Spleen (tissue), 11 donors: ENCODE measurements around the gene MINK1. TPM values are rescaled to one million over a fixed set of nuclear protein-coding genes. Genes with fewer than 3 reads are reported as not detected.

Experiments
- DNase-seq: peaks from one replicate; pipeline ENCODE4 v3.0.0-alpha.2; 2020
- H3K27ac ChIP-seq, 8 donors: fragments of 200-600 bp; sonication (generic) in 7 of 8; 1 replicate in 4 of 8; 2 replicates in 4 of 8; pipeline versions ENCODE4 v1.5.0 to v1.8.0; 2016 to 2021; ENCODE audit warnings: inconsistent platforms in 4 of 8, mild to moderate bottlenecking in 4 of 8, moderate library complexity in 1 of 8
- H3K27me3 ChIP-seq, 7 donors: fragments of 200-600 bp; sonication (generic) in 6 of 7; replicated peaks in 1 of 7; 1 replicate in 4 of 7; 2 replicates in 3 of 7; pipeline versions ENCODE4 v1.5.0 to v1.8.0; 2016 to 2021; ENCODE audit warnings: inconsistent platforms in 3 of 7, mild to moderate bottlenecking in 1 of 7
- H3K36me3 ChIP-seq, 6 donors: fragments of 200-600 bp; sonication (generic) in 5 of 6; 1 replicate in 4 of 6; 2 replicates in 2 of 6; pipeline versions ENCODE4 v1.5.0 to v1.8.0; 2016 to 2021; ENCODE audit warnings: inconsistent platforms in 2 of 6
- H3K4me1 ChIP-seq, 6 donors: fragments of 200-600 bp; sonication (generic) in 5 of 6; 1 replicate in 3 of 6; 2 replicates in 3 of 6; pipeline versions ENCODE4 v1.5.0 to v1.8.0; 2016 to 2021; ENCODE audit warnings: inconsistent platforms in 3 of 6
- H3K4me3 ChIP-seq, 8 donors: fragments of 200-600 bp; sonication (generic) in 7 of 8; 1 replicate in 4 of 8; 2 replicates in 4 of 8; pipeline versions ENCODE4 v1.5.0 to v1.8.0; 2016 to 2021; ENCODE audit warnings: inconsistent platforms in 4 of 8, mild to moderate bottlenecking in 4 of 8, moderate library complexity in 2 of 8
- H3K9me3 ChIP-seq, 8 donors: fragments of 200-600 bp; sonication (generic) in 7 of 8; 1 replicate in 4 of 8; 2 replicates in 4 of 8; pipeline versions ENCODE4 v1.5.0 to v1.8.0; 2016 to 2021; ENCODE audit warnings: inconsistent platforms in 4 of 8
- CTCF ChIP-seq, 11 experiments: fragments of 200-600 bp in 7 of 11; fragments of 450-650 bp in 4 of 11; sonication (generic) in 4 of 11; IDR thresholded peaks in 8 of 11; conservative IDR thresholded peaks in 3 of 11; 1 replicate in 7 of 11; 2 replicates in 4 of 11; pipeline versions ENCODE4 v1.4.0 to v1.8.0; 2016 to 2021; ENCODE audit warnings: antibody characterized with exemption in 11 of 11, inconsistent platforms in 4 of 11, mild to moderate bottlenecking in 1 of 11
- POLR2A ChIP-seq, 3 donors: fragments of 450-650 bp; IDR thresholded peaks; one replicate each; pipeline ENCODE4 v1.5.1; 2017; ENCODE audit warnings: antibody characterized with exemption in 3 of 3, mild to moderate bottlenecking in 1 of 3
- POLR2AphosphoS5 ChIP-seq, 3 donors: sonication (generic); formaldehyde crosslinking; IDR thresholded peaks; one replicate each; pipeline ENCODE4 v1.5.1; 2017; ENCODE audit warnings: antibody characterized with exemption in 3 of 3
- WGBS, 5 donors: extraction: QIAGEN DNeasy Blood & Tissue Kit in 3 of 5; methylation state at CpG; one replicate each; pipeline versions ENCODE4 v1.1.5 to v1.1.7; 2013 to 2018; 5-methylcytosine and 5-hydroxymethylcytosine counted together
- intact Hi-C: fragments of 100-400 bp; cut with DNase I; formaldehyde crosslinking; loops from one replicate; pipeline ENCODE4 v1.15.0; 2023; ENCODE audit warnings: low total_unique reads
- polyA plus RNA-seq, 3 donors: library from polyadenylated mRNA; stranded (reverse); fragments of 200-250 nt; gene quantifications; one replicate each; pipeline ENCODE4 v1.2.1, GENCODE V29; 2013
- total RNA-seq, 7 donors: library from RNA; depleted of rRNA in 3 of 7; stranded (reverse); fragments of >200 nt in 3 of 7; fragmentation: NEBNext Ultra II Directional in 4 of 7; extraction: Animal tissue kit (Norgen Biotek cat#: 25700) in 4 of 7; gene quantifications; one replicate each; pipeline versions ENCODE4 v1.1.0 to v1.2.1, GENCODE V29; 2016 to 2021
- donor health status: healthy with polysubstance abuse.
- donor health status: DM: no; HTN: no; CAD: no; lungs with moderate emphysema.
- donor health status: DM: no; HTN: no; CAD: no.
- donor health status: Bipolar disorder and iron deficiency.
- donor health status: healthy.
- donor health status: DM: no; HTN: no; CAD: no.
- donor health status: DM: yes; HTN: yes; CAD: no.

The MINK1 gene
- total and polyA plus RNA-seq, 10 donors: 15.9 to 129 (median 80.6) TPM

- intact Hi-C loops: loop anchor here (10.0 kb wide), 1 partner anchor 62 kb away; the partner anchor contains the start of genes INCA1 and KIF1C
- no peaks in the 10 kb centered on the region for H3K27me3 ChIP-seq
- H3K4me1 ChIP-seq: peaks cover 8 to 51% (median 18%) of the 10 kb centered on the region in 6 donors
- WGBS, 5 donors: 91 to 99% (median 92%) methylated on average over 12 of the region's 12 CpGs
- no peak overlapping the region for H3K27ac ChIP-seq
- no peak for DNase-seq
- no peaks in the 10 kb centered on the region for H3K9me3 ChIP-seq
- no peak overlapping the region for H3K4me3 ChIP-seq
- peaks cover 0 to 26% (median 13%) of the 10 kb centered on the region in 6 donors for H3K36me3 ChIP-seq
- peak in 1 of 3 donors; percentile 69 for TF ChIP-seq POLR2AphosphoS5 (IDR thresholded peaks at IDR 0.05)
- TF ChIP-seq CTCF (IDR thresholded peaks at IDR 0.05 in 8 of 11, conservative IDR thresholded peaks at IDR 0.05 in 3 of 11): no peak
Observed at GRCh38 chr17:4932756-4933155, 99.6 kb downstream of the MINK1 start.

GRCh38 chr17:4933646-4934045 lies 100.5 kb downstream of the MINK1 start:
- TF ChIP-seq CTCF (IDR thresholded peaks at IDR 0.05 in 8 of 11, conservative IDR thresholded peaks at IDR 0.05 in 3 of 11): no peak
- Histone ChIP-seq H3K36me3 (peaks cover 0 to 34% (median 19%) of the 10 kb centered on the region in 6 donors), H3K27ac (peak overlapping the region in 3 of 8 donors; percentile 13 to 55 (median 52)), H3K27me3 (no peaks in the 10 kb centered on the region), H3K9me3 (no peaks in the 10 kb centered on the region), H3K4me3 (peak overlapping the region in 1 of 8 donors; percentile 26), H3K4me1 (peaks cover 11 to 60% (median 26%) of the 10 kb centered on the region in 6 donors)
- intact Hi-C loops: loop anchor here (10.0 kb wide), 1 partner anchor 61 kb away; the partner anchor contains the start of genes INCA1 and KIF1C
- 61 to 79% (median 67%) methylated on average over 7 to 16 of the region's 16 CpGs for WGBS, 5 donors
- no peak for DNase-seq

GRCh38 chr17:4934173-4934979 lies 101.2 kb downstream of the MINK1 start:
- peak overlapping the region in 1 of 8 donors; percentile 26 for H3K4me3 ChIP-seq
- H3K27me3 ChIP-seq: no peaks in the 10 kb centered on the region
- H3K4me1 ChIP-seq: peaks cover 17 to 68% (median 34%) of the 10 kb centered on the region in 6 donors
- intact Hi-C loops: loop anchor here (10.0 kb wide), 1 partner anchor 60 kb away; the partner anchor contains the start of genes INCA1 and KIF1C
- peak in 3 of 11 experiments; percentile 14 to 31 (median 25) for TF ChIP-seq CTCF (IDR thresholded peaks at IDR 0.05 in 8 of 11, conservative IDR thresholded peaks at IDR 0.05 in 3 of 11)
- peak; percentile 59 to 77 (median 73) for TF ChIP-seq POLR2AphosphoS5 (IDR thresholded peaks at IDR 0.05)
- TF ChIP-seq POLR2A (IDR thresholded peaks at IDR 0.05): no peak
- H3K36me3 ChIP-seq: peaks cover 0 to 34% (median 19%) of the 10 kb centered on the region in 6 donors
- 15 to 21% (median 17%) methylated on average over 14 of the region's 14 CpGs for WGBS, 5 donors
- no peak for DNase-seq
- H3K9me3 ChIP-seq: no peaks in the 10 kb centered on the region
- H3K27ac ChIP-seq: peak overlapping the region in 7 of 8 donors; percentile 13 to 55 (median 38)

GRCh38 chr17:4935650-4936049 lies 102.5 kb downstream of the MINK1 start:
- Histone ChIP-seq H3K4me1 (peaks cover 17 to 71% (median 39%) of the 10 kb centered on the region in 6 donors), H3K36me3 (peaks cover 0 to 34% (median 19%) of the 10 kb centered on the region in 6 donors), H3K27ac (peak overlapping the region in 1 of 8 donors; percentile 21), H3K27me3 (no peaks in the 10 kb centered on the region), H3K4me3 (no peak overlapping the region), H3K9me3 (no peaks in the 10 kb centered on the region)
- intact Hi-C loops: loop anchor here (10.0 kb wide), 1 partner anchor 59 kb away; the partner anchor contains the start of genes INCA1 and KIF1C
- peak in 1 of 3 donors; percentile 7 for TF ChIP-seq POLR2AphosphoS5 (IDR thresholded peaks at IDR 0.05)
- TF ChIP-seq CTCF (IDR thresholded peaks at IDR 0.05 in 8 of 11, conservative IDR thresholded peaks at IDR 0.05 in 3 of 11): no peak
- DNase-seq: no peak
